Loucy (cell line): ENCODE measurements around the gene C1orf232.

ENCODE experiments used
- H2AFZ ChIP-seq: fragments of 200-600 bp; sonication (generic); 2 replicates; pipeline ENCODE4 v1.6.0; 2016; ENCODE audit warnings: antibody characterized with exemption, mild to moderate bottlenecking, low read length, moderate library complexity
- H3F3A ChIP-seq: fragments of 200-600 bp; 2 replicates; pipeline ENCODE4 v1.6.0; 2016; ENCODE audit warnings: antibody characterized with exemption, low read depth, mild to moderate bottlenecking
- H3K27me3 ChIP-seq: fragments of 200-600 bp; sonication (generic); 2 replicates; pipeline ENCODE4 v1.6.1; 2014; ENCODE audit warnings: low read length, mild to moderate bottlenecking; ENCODE audit not compliant: insufficient read depth, poor library complexity, severe bottlenecking
- H3K36me3 ChIP-seq: fragments of 200-600 bp; sonication (generic); 2 replicates; pipeline ENCODE4 v1.6.1; 2016; ENCODE audit warnings: low read length; ENCODE audit not compliant: insufficient read depth
- H3K4me1 ChIP-seq: fragments of 200-600 bp; sonication (generic); 2 replicates; pipeline ENCODE4 v1.5.1; 2014; ENCODE audit warnings: low read length, mild to moderate bottlenecking; ENCODE audit not compliant: insufficient read depth, poor library complexity, severe bottlenecking
- H3K4me2 ChIP-seq: fragments of 200-600 bp; sonication (generic); 2 replicates; pipeline ENCODE4 v1.6.0; 2014; ENCODE audit warnings: antibody characterized with exemption, low read length, low read depth, mild to moderate bottlenecking; ENCODE audit not compliant: poor library complexity, severe bottlenecking
- H3K4me3 ChIP-seq: fragments of 200-600 bp; sonication (generic); 2 replicates; pipeline ENCODE4 v1.5.1; 2014; ENCODE audit warnings: low read length, mild to moderate bottlenecking, mixed read lengths; ENCODE audit not compliant: poor library complexity, severe bottlenecking
- H3K79me2 ChIP-seq: fragments of 200-600 bp; sonication (generic); 2 replicates; pipeline ENCODE4 v1.6.1; 2014; ENCODE audit warnings: low read length; ENCODE audit not compliant: insufficient read depth
- H3K9ac ChIP-seq: fragments of 200-600 bp; sonication (generic); 2 replicates; pipeline ENCODE4 v1.6.0; 2014; ENCODE audit warnings: mild to moderate bottlenecking, low read depth, low read length, moderate library complexity; ENCODE audit not compliant: poor library complexity, severe bottlenecking
- H3K9me2 ChIP-seq: fragments of 200-600 bp; sonication (generic); replicated peaks from 2 replicates; pipeline ENCODE4 v1.6.1; 2016; ENCODE audit warnings: low read depth, low read length, mixed read lengths
- H3K9me3 ChIP-seq: fragments of 200-600 bp; sonication (generic); 2 replicates; pipeline ENCODE4 v1.6.1; 2014; ENCODE audit warnings: mild to moderate bottlenecking, antibody characterized with exemption, low read length, low read depth; ENCODE audit not compliant: insufficient read depth
- H4K20me1 ChIP-seq: fragments of 200-600 bp; sonication (generic); 2 replicates; pipeline ENCODE4 v1.6.0; 2014; ENCODE audit warnings: antibody characterized with exemption, low read length, mild to moderate bottlenecking; ENCODE audit not compliant: insufficient read depth, poor library complexity, severe bottlenecking
- CTCF ChIP-seq: fragments of 200-600 bp; sonication (generic); conservative IDR thresholded peaks from 2 replicates; pipeline ENCODE4 v1.5.1; 2014; ENCODE audit warnings: mild to moderate bottlenecking, antibody characterized with exemption, low read length
- EZH2phosphoT487 ChIP-seq: fragments of 200-600 bp; IDR thresholded peaks from 2 replicates; pipeline ENCODE4 v1.6.1; 2018; ENCODE audit warnings: antibody characterized with exemption, mild to moderate bottlenecking, moderate library complexity, borderline replicate concordance

The C1orf232 gene

GRCh38 chr1:26145960-26146294 is 22.8 kb downstream of the C1orf232 start:
- Histone ChIP-seq H3K9me2 (no peaks in the 10 kb centered on the region), H3K9ac (no peak overlapping the region), H3K79me2 (no peaks in the 10 kb centered on the region), H3K36me3 (no peaks in the 10 kb centered on the region), H3K4me3 (no peak overlapping the region), H3K27me3 (no peaks in the 10 kb centered on the region), H4K20me1 (no peaks in the 10 kb centered on the region), H2AFZ (no peak overlapping the region), H3K4me1 (peaks cover 3% of the 10 kb centered on the region), H3K9me3 (no peaks in the 10 kb centered on the region), H3K4me2 (no peak overlapping the region), H3F3A (peaks cover 3% of the 10 kb centered on the region; the same call in 1 of the 2 replicates)
- no peak for TF ChIP-seq CTCF

- Histone ChIP-seq H3K27me3 (no peaks in the 10 kb centered on the region), H4K20me1 (no peaks in the 10 kb centered on the region), H3K9me2 (no peaks in the 10 kb centered on the region), H3K79me2 (no peaks in the 10 kb centered on the region), H3K4me1 (peaks cover 3% of the 10 kb centered on the region), H3K9ac (no peak overlapping the region), H3K4me2 (peak overlapping the region; percentile 50), H2AFZ (peak overlapping the region; percentile 71; the same call in 1 of the 2 replicates), H3F3A (peaks cover 3% of the 10 kb centered on the region; the same call in 1 of the 2 replicates), H3K4me3 (no peak overlapping the region), H3K36me3 (no peaks in the 10 kb centered on the region), H3K9me3 (no peaks in the 10 kb centered on the region)
- TF ChIP-seq EZH2phosphoT487 (no peak), CTCF (peak; percentile 78)
These were observed 23.5 kb downstream of the C1orf232 start for GRCh38 chr1:26145041-26145959.

DNA sequence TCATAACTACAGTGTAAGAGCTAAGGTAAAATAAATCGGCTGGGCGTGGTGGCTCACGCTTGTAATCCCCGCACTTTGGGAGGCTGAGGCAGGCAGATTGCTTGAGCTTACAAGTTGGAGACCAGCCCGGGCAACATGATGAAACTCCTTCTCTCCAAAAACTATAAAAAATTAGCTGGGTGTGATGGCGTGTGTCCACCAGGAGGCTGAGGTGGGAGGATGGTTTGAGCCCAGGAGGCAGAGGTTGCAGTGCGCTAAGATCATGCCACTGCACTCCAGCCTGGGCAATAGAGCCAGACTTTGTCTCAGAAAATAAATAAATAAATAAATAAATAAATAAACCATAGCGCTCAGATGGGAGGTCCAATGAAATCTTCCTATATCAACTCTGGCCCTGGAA is 26.6 kb downstream of the C1orf232 start:
- no peak overlapping the region for H3K4me2 ChIP-seq

More for the DNA sequence above, 26.6 kb downstream of the C1orf232 start:
- H3K27me3 ChIP-seq = no peaks in the 10 kb centered on the region
- no peaks in the 10 kb centered on the region for H3K36me3 ChIP-seq
- H3K4me3 ChIP-seq = no peak overlapping the region
- TF ChIP-seq CTCF = no peak
- no peak for TF ChIP-seq EZH2phosphoT487
- H3K9me2 ChIP-seq = no peaks in the 10 kb centered on the region
- H3K4me1 ChIP-seq = peaks cover 26% of the 10 kb centered on the region
- no peak overlapping the region for H3K9ac ChIP-seq
- peaks cover 3% of the 10 kb centered on the region; the same call in 1 of the 2 replicates for H3F3A ChIP-seq
- H3K79me2 ChIP-seq = no peaks in the 10 kb centered on the region
- H4K20me1 ChIP-seq = no peaks in the 10 kb centered on the region
- H3K9me3 ChIP-seq = no peaks in the 10 kb centered on the region
- no peak overlapping the region for H2AFZ ChIP-seq
